Head of caudate nucleus (tissue), 42 donors: ENCODE results near the gene EPHB6.

ENCODE experiments used
- DNase-seq, 42 donors: peaks; one replicate each; pipeline versions ENCODE4 v3.0.0 to v3.0.0-alpha.2; 2020 to 2021; ENCODE audit warnings: mixed read lengths in 7 of 42
- intact Hi-C: fragments of 100-400 bp; cut with DNase I; formaldehyde crosslinking; loops from one replicate; pipeline ENCODE4 v1.15.0; 2022

EPHB6 gene, protein sequence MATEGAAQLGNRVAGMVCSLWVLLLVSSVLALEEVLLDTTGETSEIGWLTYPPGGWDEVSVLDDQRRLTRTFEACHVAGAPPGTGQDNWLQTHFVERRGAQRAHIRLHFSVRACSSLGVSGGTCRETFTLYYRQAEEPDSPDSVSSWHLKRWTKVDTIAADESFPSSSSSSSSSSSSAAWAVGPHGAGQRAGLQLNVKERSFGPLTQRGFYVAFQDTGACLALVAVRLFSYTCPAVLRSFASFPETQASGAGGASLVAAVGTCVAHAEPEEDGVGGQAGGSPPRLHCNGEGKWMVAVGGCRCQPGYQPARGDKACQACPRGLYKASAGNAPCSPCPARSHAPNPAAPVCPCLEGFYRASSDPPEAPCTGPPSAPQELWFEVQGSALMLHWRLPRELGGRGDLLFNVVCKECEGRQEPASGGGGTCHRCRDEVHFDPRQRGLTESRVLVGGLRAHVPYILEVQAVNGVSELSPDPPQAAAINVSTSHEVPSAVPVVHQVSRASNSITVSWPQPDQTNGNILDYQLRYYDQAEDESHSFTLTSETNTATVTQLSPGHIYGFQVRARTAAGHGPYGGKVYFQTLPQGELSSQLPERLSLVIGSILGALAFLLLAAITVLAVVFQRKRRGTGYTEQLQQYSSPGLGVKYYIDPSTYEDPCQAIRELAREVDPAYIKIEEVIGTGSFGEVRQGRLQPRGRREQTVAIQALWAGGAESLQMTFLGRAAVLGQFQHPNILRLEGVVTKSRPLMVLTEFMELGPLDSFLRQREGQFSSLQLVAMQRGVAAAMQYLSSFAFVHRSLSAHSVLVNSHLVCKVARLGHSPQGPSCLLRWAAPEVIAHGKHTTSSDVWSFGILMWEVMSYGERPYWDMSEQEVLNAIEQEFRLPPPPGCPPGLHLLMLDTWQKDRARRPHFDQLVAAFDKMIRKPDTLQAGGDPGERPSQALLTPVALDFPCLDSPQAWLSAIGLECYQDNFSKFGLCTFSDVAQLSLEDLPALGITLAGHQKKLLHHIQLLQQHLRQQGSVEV

GRCh38 chr7:142854372-142855113 is at the start of gene EPHB6:
TSS of gene EPHB6 (plus strand) at chr7:142855076. CDS start at chr7:142863228, 8,152 bp downstream.
- intact Hi-C loops = loop anchor here (10.0 kb wide), 2 partner anchors 150 to 360 kb away; no protein-coding TSS in a partner anchor
- DNase-seq = peak in 38 of 42 donors; percentile 52 to 89 (median 76)

- intact Hi-C loops = no loop called here
- no peak for DNase-seq
Observed at GRCh38 chr7:142805350-142806021, 49.4 kb upstream of the EPHB6 start.

- DNase-seq = no peak
- intact Hi-C loops = no loop called here
Observed at GRCh38 chr7:142806022-142806356, 48.9 kb upstream of the EPHB6 start.

DNA sequence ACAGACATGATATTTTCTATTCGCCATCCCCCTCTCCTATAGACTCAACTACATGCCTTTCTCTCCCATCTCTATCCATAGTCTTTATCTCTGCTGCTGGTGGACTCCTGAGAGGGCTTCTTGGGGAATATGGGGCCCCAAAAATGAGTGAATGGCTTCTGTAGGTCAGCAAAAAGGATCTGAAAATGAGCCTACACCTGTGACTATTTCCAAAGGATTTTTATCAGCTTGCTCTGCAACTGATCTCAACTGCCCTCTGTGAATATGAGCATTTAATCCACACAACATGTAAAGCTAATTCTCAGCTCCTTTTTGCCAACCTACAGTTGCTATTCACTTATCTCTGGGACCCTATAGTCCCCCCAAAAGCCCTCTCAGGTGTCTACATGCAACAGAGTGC is 47.9 kb upstream of the EPHB6 start:
- intact Hi-C loops = no loop called here
- no peak for DNase-seq

GRCh38 chr7:142807855-142808460 is 46.9 kb upstream of the EPHB6 start:
- intact Hi-C loops = no loop called here
- DNase-seq = no peak

DNA sequence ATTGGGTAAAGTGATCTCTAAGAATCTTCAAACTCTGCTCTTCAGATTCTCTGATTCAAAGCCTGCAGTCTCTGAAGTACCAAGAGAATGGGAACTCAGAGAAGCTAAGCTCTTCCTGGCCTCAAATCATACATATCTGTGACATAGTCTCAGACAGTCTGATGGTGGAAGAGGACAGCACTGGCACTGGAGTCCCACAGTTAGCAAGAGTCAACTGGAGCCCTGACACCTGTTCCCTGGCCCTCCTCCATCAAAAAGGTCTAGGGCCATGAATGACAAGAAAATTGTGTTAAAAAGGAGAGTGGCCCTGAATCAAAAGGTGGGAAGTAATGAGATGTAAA is 46.4 kb upstream of the EPHB6 start:
- intact Hi-C loops = no loop called here
- DNase-seq = no peak

DNA sequence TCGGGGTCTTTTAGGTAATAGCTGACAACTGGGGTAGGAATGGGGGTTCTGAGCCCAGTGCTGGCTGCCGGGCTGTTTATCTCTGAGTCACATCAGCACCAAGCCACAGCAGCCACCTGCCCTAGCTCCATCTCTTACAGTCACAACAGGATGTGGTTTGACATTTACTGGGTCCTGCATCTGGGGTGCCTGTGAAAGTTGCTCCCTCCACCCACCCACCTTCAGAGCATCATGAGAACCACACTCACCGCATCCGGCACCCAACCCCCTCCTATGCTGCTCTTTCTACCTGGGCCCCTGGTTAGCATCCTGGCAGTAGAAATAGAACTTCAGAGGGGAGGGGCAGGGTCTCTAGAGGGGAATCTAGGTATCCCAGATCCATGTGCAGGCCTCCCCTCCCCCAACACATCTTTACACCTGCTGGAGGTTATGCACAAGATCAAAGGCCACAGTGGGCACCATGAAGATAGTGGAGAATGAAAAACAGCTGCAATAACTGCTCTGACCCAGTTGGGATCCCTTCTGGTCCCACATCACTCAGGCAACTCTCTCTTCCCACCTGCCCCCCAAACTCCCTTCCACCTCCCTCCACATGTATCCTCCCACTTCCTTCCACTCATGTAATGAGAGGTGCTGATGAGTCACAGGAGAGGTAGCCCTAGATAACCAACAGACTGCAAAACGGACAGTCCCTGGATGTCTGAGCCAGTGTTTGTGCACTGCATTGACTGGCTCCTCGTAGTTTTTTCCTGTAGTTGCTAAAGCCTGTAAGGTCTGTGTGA is 45.9 kb upstream of the EPHB6 start:
- DNase-seq = peak in 1 of 42 donors; percentile 15

DNA sequence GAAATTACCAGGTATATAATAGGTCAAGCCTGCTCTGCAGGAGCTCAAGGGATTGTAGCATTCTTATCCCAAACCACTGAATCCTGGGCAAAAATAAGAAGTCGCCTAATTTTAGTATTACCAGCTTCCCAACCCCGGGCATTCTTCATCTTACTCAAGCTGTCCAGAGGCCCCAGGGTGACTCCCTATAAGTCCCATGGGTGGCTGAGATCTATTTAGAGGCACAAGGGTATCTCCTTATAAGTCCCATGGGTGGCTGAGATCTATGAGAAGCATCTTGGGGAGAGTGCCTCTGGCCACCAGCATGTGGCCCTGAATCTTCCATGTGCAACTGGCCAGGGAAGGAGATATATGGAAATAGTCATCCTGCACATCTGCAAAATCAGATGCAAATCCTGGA is 45.2 kb upstream of the EPHB6 start:
- intact Hi-C loops = no loop called here

More for the DNA sequence above, 45.9 kb upstream of the EPHB6 start:
- intact Hi-C loops = no loop called here

DNA sequence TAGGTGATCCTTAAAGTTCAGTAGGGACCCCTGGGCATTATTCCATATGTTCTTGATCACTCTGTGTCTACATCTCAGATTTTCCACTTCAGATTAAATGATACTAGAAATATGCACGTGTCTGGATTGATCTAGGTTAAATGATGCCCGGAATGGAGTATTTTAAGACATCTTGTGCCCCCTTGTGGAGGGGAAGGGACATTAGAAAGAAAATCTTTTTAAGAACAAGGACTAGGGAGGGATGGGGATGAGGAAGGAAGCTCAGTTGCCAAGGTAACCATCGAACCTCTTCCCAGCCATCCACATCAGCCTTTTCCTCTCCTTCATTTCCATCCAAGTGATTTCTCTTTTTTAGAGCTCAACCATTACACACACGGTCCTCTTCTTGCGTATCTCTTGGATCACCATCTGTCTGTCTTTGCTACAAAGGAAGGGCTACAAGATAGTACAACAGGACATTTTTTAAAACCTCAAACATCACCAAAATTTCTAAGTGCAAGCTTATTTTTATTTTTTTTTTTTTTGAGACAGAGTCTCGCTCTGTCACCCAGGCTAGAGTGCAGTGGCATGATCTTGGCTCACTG is 43.6 kb upstream of the EPHB6 start:
- peak in 12 of 42 donors; percentile 13 to 59 (median 30) for DNase-seq
- intact Hi-C loops = no loop called here

More for the DNA sequence above, 45.2 kb upstream of the EPHB6 start:
- DNase-seq = no peak

DNA sequence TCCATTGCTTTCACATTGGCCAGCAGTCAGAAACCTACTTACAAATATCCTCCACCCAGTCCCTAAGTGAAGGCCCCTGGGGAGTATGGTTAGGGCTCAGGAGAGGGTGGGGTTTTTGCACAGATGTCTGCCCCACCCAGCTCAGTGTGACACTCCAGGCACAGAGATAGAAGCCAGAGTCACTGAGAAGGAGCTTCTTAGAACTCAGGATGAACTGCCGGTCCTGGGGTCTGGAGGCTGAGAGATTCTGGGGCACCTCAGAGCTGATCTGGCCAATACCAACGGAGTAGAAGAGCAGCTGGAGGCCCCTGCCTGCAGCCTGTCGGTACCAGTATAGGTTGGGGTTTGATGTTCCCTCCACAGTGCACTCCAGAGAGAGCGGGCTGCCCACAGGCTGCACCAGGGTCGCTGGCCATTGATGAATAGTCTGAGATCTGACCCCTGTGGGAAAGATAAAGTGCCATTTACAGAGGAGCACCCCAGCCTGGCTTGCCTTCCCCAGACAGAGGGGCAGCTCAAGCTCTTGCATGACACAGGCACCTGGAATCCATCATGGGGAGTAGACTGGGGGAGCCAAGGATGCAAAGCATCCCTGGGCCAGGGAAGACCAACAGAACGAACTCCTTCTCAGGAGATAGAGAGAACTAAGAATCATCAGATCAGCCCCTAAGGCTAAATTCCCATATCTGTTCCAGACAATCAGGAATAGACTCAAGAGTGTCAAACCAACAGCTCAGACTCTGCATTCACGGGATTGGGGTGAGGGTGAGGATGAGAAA is 42.2 kb upstream of the EPHB6 start:
- intact Hi-C loops = no loop called here
- DNase-seq = no peak

DNA sequence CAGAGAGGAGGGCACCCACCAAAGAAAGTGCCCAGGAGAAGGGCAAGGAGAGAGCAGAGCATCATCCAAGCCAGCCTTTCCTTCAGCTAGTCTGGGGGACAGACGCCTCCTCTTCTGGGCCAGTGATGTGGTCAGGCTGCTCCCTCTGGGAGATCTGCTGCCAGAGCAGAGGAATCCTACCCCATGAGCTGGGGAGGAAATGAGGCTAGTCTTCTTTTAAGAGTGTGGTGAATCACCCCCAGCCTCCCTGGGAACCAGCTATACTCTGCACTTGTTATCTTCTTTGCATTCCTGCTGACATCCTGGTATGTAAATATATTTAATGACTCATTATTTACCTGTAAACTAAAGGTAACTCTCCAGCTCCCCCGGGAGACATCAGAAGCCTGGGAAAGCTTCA is 41.6 kb upstream of the EPHB6 start:
- intact Hi-C loops = no loop called here

GRCh38 chr7:142813699-142814098 is 41.2 kb upstream of the EPHB6 start:
- DNase-seq = no peak
- intact Hi-C loops = no loop called here

More for the DNA sequence above, 41.6 kb upstream of the EPHB6 start:
- DNase-seq = no peak

DNA sequence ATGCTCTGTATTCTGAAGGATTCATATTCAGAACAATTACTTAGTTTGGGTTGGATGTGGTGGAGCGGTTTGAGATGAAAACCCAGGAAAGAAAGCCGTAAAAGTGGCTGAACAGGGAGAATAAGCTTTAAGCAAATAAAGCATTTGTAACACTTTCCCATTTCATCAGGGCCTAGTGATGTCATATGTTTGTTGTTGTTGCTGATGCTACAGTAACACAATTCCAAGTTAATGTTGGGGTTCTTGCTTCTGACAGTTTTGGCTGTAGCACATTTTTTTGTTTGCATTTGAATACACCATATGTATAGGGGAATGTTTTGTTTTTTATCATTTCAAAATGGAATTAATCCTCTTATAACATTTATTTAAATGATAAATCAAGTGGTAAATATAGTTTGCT is 40.4 kb upstream of the EPHB6 start:
- intact Hi-C loops = no loop called here
- no peak for DNase-seq

- no peak for DNase-seq
- intact Hi-C loops = no loop called here
Observed at GRCh38 chr7:142815134-142815533, 39.7 kb upstream of the EPHB6 start.

DNA sequence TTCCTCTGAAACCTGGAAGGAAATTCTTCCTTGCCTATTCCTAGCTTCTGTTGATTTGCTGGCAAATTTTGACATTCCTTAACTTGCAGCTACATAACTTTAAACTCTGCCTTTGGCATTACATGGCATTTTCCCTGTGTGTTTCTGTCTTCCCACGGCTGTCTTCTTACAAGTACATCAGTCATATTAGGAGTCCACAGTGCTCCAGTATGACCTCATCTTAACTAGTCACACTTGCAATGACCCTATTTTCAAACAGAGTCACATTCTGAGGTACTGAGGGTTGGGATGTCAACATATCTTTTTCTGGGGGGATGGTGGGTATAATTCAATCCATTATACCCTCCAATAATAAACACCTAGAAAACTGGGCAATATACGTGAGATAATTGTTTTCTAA is 37.4 kb upstream of the EPHB6 start:
- DNase-seq = no peak
- intact Hi-C loops = no loop called here

DNA sequence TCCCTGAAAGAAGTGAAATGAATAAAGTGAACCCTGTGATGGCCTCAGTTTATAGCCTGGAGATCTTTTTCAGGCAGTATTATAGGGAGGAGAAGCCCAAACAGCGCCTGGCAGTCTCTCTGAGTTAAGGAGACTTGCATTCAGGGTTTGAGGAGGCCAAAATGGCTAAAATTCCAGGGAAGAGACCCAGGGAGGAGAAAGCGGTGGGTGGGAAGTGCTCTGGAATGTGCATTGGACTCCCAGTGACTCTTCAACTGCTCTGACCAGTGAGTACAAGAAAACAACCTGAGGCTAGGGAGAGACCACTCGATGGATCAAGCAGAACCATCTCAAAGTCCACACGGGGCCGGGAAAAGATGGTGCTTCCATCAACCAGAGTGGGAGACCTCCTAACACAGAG is 35.3 kb upstream of the EPHB6 start:
- intact Hi-C loops = no loop called here
- no peak for DNase-seq

- no peak for DNase-seq
- intact Hi-C loops = no loop called here
Observed at GRCh38 chr7:142822714-142823113, 32.2 kb upstream of the EPHB6 start.
